Measurements from ENCODE around the gene CTNNA2.

The CTNNA2 gene

DNA sequence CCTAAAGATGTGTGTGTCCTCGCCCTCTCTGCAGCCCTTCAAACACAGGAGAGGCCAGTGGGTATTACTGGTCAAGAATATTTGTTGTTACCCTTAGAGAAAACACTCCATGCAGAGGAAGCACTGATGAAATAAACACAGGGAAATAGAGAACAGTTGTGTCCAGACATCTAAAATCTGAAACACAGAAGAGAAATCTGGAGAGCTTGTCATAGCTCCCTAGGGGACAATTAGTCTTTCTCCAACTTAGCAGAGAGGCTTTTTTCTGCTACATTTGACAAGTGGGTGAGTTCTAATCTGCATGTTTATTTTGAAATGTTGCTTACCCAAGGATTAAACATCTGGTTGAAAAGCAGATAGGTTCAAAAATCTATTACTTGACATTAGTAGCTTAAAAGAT, 190.1 kb downstream of the CTNNA2 start:
- Histone ChIP-seq H2BK120ac (ENCODE audit: low read depth, low read length) (no peak overlapping the region), H3K23ac (ENCODE audit: low read depth, low read length, poor library complexity) (no peak overlapping the region), H3K9ac (ENCODE audit: low read depth, low read length, poor library complexity) (no peak overlapping the region), H2AK5ac (ENCODE audit: low read depth, low read length) (no peak overlapping the region), H3K9me3 (replicated peaks in 1 of 2; ENCODE audit: control insufficient read depth in 2 of 2, insufficient read depth in 1 of 2, low read depth in 1 of 2, low read length in 2 of 2) (no peaks in the 10 kb centered on the region), H3K4me3 (ENCODE audit: low read length in 2 of 2) (no peak overlapping the region), H3K4me2 (ENCODE audit: insufficient read depth, low read length, poor library complexity, severe bottlenecking) (no peak overlapping the region), H3K27ac (replicated peaks; ENCODE audit: low read length) (no peak overlapping the region), H3K18ac (ENCODE audit: low read length) (no peak overlapping the region), H4K8ac (ENCODE audit: low read depth, low read length) (no peak overlapping the region), H2BK15ac (ENCODE audit: low read length) (no peak overlapping the region), H3K14ac (ENCODE audit: low read length) (no peak overlapping the region), H3K36me3 (replicated peaks in 1 of 2; ENCODE audit: control insufficient read depth in 2 of 2, insufficient read depth in 2 of 2, low read length in 2 of 2) (no peaks in the 10 kb centered on the region), H2BK12ac (ENCODE audit: low read length) (no peak overlapping the region), H2BK5ac (ENCODE audit: low read length) (no peak overlapping the region), H3K79me1 (ENCODE audit: low read depth, low read length) (no peaks in the 10 kb centered on the region), H3K4ac (ENCODE audit: low read length) (no peak overlapping the region), H3K27me3 (ENCODE audit: control insufficient read depth in 3 of 3, insufficient read depth in 3 of 3, low read depth in 1 of 3, low read length in 3 of 3) (no peaks in the 10 kb centered on the region), H3K4me1 (ENCODE audit: control insufficient read depth in 2 of 2, insufficient read depth in 1 of 2, low read depth in 1 of 2, low read length in 2 of 2) (no peaks in the 10 kb centered on the region), H2AFZ (ENCODE audit: low read length) (no peak overlapping the region), H4K91ac (ENCODE audit: low read depth, low read length, poor library complexity) (no peak overlapping the region)
- no peak for DNase-seq (ENCODE audit: low spot score)
- WGBS, 2 donors (ENCODE audit: extremely low coverage in 2 of 2, insufficient read length in 2 of 2, insufficient replicate concordance in 1 of 2) = no CpG with 5 or more reads among the region's 1 CpG

DNA sequence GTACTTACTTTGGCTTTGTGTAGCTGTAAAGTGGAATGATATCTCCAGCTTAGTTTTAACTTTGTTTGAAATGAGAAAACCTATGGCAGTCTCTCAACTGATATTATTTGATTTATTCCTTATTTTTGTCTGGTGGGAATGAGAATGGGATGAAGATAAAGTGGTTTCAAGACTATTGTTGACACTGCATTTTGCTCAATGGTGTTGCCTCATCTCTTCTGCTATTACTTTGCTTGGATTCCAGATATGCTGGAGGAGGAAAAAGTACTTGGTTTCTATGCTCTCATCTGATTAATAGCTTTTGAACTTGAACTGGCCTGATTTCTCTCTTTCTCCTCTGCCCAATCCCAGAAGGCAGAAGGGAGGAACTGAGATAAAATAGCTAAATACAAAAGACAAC, 198.2 kb downstream of the CTNNA2 start:
- Histone ChIP-seq H3K36me3 (replicated peaks in 1 of 2; ENCODE audit: control insufficient read depth in 2 of 2, insufficient read depth in 2 of 2, low read length in 2 of 2) (no peaks in the 10 kb centered on the region), H3K4ac (ENCODE audit: low read length) (no peak overlapping the region), H2AK5ac (ENCODE audit: low read depth, low read length) (no peak overlapping the region)

DNA sequence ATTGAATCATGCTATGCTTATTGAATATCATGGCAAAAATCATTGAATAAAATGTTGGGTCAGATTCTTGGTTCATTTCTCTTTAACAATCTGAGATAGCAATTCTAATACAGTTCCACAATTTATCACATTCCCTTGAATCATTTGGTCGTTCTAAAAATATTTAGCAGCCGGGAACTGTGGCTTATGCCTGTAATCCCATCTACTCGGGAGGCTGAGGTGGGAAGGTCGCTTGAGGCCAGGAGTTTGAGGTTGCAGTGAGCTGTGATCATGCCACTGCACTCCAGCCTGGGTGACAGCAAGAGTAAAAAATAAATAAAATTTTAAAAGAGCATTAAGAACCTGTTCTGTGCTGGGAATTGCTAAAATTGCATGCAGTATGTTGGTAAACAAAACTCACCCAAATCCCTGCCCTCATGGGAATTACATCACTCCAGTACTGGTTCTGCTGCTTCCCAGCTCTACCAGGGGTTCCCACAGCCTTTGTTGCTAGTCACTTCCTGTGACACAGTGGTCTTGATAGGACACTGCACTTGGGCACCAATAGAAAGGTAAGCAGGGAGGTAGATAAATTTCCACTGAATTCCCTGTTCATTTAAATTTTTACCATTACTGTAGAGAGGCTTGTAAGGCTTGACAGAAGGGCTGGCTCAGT, 200.4 kb downstream of the CTNNA2 start:
- no peak overlapping the region for H2BK5ac ChIP-seq (ENCODE audit: low read length)
- H3K79me1 ChIP-seq (ENCODE audit: low read depth, low read length) = no peaks in the 10 kb centered on the region
- H3K14ac ChIP-seq (ENCODE audit: low read length) = no peak overlapping the region
- no peaks in the 10 kb centered on the region for H3K36me3 ChIP-seq (replicated peaks in 1 of 2; ENCODE audit: control insufficient read depth in 2 of 2, insufficient read depth in 2 of 2, low read length in 2 of 2)
- H3K9ac ChIP-seq (ENCODE audit: low read depth, low read length, poor library complexity) = no peak overlapping the region
- no peak overlapping the region for H2AK5ac ChIP-seq (ENCODE audit: low read depth, low read length)
- H3K4ac ChIP-seq (ENCODE audit: low read length) = no peak overlapping the region
- peaks cover 0 to 8% of the 10 kb centered on the region in 2 donors for H3K4me1 ChIP-seq (ENCODE audit: control insufficient read depth in 2 of 2, insufficient read depth in 1 of 2, low read depth in 1 of 2, low read length in 2 of 2)
- no peak overlapping the region for H3K23ac ChIP-seq (ENCODE audit: low read depth, low read length, poor library complexity)
- no peaks in the 10 kb centered on the region for H3K27me3 ChIP-seq (ENCODE audit: control insufficient read depth in 3 of 3, insufficient read depth in 3 of 3, low read depth in 1 of 3, low read length in 3 of 3)
- no peak overlapping the region for H4K91ac ChIP-seq (ENCODE audit: low read depth, low read length, poor library complexity)
- H3K27ac ChIP-seq (replicated peaks; ENCODE audit: low read length) = no peak overlapping the region
- no peak overlapping the region for H2AFZ ChIP-seq (ENCODE audit: low read length)
- WGBS, 2 donors (ENCODE audit: extremely low coverage in 2 of 2, insufficient read length in 2 of 2, insufficient replicate concordance in 1 of 2) = no CpG with 5 or more reads among the region's 4 CpGs
- no peak overlapping the region for H4K8ac ChIP-seq (ENCODE audit: low read depth, low read length)
- no peak overlapping the region for H3K18ac ChIP-seq (ENCODE audit: low read length)
- no peak overlapping the region for H2BK120ac ChIP-seq (ENCODE audit: low read depth, low read length)
- no peak overlapping the region for H2BK15ac ChIP-seq (ENCODE audit: low read length)
- no peaks in the 10 kb centered on the region for H3K9me3 ChIP-seq (replicated peaks in 1 of 2; ENCODE audit: control insufficient read depth in 2 of 2, insufficient read depth in 1 of 2, low read depth in 1 of 2, low read length in 2 of 2)
- H2BK12ac ChIP-seq (ENCODE audit: low read length) = no peak overlapping the region
- DNase-seq (ENCODE audit: low spot score) = no peak
- H3K4me2 ChIP-seq (ENCODE audit: insufficient read depth, low read length, poor library complexity, severe bottlenecking) = no peak overlapping the region
- no peak overlapping the region for H3K4me3 ChIP-seq (ENCODE audit: low read length in 2 of 2)

More for the DNA sequence above, 198.2 kb downstream of the CTNNA2 start:
- H3K4me1 ChIP-seq (ENCODE audit: control insufficient read depth in 2 of 2, insufficient read depth in 1 of 2, low read depth in 1 of 2, low read length in 2 of 2) = no peaks in the 10 kb centered on the region
- H3K79me1 ChIP-seq (ENCODE audit: low read depth, low read length) = no peaks in the 10 kb centered on the region
- H3K4me3 ChIP-seq (ENCODE audit: low read length in 2 of 2) = no peak overlapping the region
- H3K18ac ChIP-seq (ENCODE audit: low read length) = no peak overlapping the region
- H2BK12ac ChIP-seq (ENCODE audit: low read length) = no peak overlapping the region
- H3K9me3 ChIP-seq (replicated peaks in 1 of 2; ENCODE audit: control insufficient read depth in 2 of 2, insufficient read depth in 1 of 2, low read depth in 1 of 2, low read length in 2 of 2) = no peaks in the 10 kb centered on the region
- H2BK5ac ChIP-seq (ENCODE audit: low read length) = no peak overlapping the region
- H3K9ac ChIP-seq (ENCODE audit: low read depth, low read length, poor library complexity) = no peak overlapping the region
- H2AFZ ChIP-seq (ENCODE audit: low read length) = no peak overlapping the region
- H3K27ac ChIP-seq (replicated peaks; ENCODE audit: low read length) = no peak overlapping the region
- H3K4me2 ChIP-seq (ENCODE audit: insufficient read depth, low read length, poor library complexity, severe bottlenecking) = no peak overlapping the region
- H3K14ac ChIP-seq (ENCODE audit: low read length) = no peak overlapping the region
- no peak overlapping the region for H4K91ac ChIP-seq (ENCODE audit: low read depth, low read length, poor library complexity)
- H3K27me3 ChIP-seq (ENCODE audit: control insufficient read depth in 3 of 3, insufficient read depth in 3 of 3, low read depth in 1 of 3, low read length in 3 of 3) = no peaks in the 10 kb centered on the region
- H2BK15ac ChIP-seq (ENCODE audit: low read length) = no peak overlapping the region
- no peak overlapping the region for H3K23ac ChIP-seq (ENCODE audit: low read depth, low read length, poor library complexity)
- H4K8ac ChIP-seq (ENCODE audit: low read depth, low read length) = no peak overlapping the region
- no peak overlapping the region for H2BK120ac ChIP-seq (ENCODE audit: low read depth, low read length)
- no peak for DNase-seq (ENCODE audit: low spot score)

DNA sequence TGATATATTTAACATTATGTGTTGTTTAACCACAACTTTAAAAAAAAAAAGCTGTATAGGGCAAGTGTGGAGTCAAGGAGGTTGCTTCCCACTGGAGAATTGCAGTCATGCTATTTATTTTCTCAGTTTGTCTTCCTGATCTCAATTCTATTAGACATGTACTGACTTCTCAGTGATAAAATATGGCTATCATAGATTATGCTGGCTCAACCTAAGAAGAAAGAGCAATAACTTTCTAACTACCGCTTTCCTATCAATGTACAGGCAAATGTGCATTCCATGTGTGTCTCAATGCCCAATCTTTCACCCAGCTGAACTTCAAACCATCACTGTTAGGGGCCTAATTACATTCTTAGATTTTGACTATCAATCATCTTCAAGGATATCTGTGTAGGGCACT, 201.4 kb downstream of the CTNNA2 start:
- no peak overlapping the region for H3K27ac ChIP-seq (replicated peaks; ENCODE audit: low read length)
- no peak overlapping the region for H2AK5ac ChIP-seq (ENCODE audit: low read depth, low read length)
- H3K9me3 ChIP-seq (replicated peaks in 1 of 2; ENCODE audit: control insufficient read depth in 2 of 2, insufficient read depth in 1 of 2, low read depth in 1 of 2, low read length in 2 of 2) = no peaks in the 10 kb centered on the region
- no peak overlapping the region for H2BK12ac ChIP-seq (ENCODE audit: low read length)
- no peak for DNase-seq (ENCODE audit: low spot score)
- no peak overlapping the region for H2BK15ac ChIP-seq (ENCODE audit: low read length)
- H3K4me2 ChIP-seq (ENCODE audit: insufficient read depth, low read length, poor library complexity, severe bottlenecking) = no peak overlapping the region
- H2AFZ ChIP-seq (ENCODE audit: low read length) = no peak overlapping the region
- no peak overlapping the region for H3K18ac ChIP-seq (ENCODE audit: low read length)
- no peak overlapping the region for H3K14ac ChIP-seq (ENCODE audit: low read length)
- H3K36me3 ChIP-seq (replicated peaks in 1 of 2; ENCODE audit: control insufficient read depth in 2 of 2, insufficient read depth in 2 of 2, low read length in 2 of 2) = no peaks in the 10 kb centered on the region
- H3K4me1 ChIP-seq (ENCODE audit: control insufficient read depth in 2 of 2, insufficient read depth in 1 of 2, low read depth in 1 of 2, low read length in 2 of 2) = peaks cover 0 to 8% of the 10 kb centered on the region in 2 donors
- H3K4me3 ChIP-seq (ENCODE audit: low read length in 2 of 2) = no peak overlapping the region
- H4K8ac ChIP-seq (ENCODE audit: low read depth, low read length) = no peak overlapping the region
- H3K4ac ChIP-seq (ENCODE audit: low read length) = no peak overlapping the region
- H3K23ac ChIP-seq (ENCODE audit: low read depth, low read length, poor library complexity) = no peak overlapping the region
- H2BK120ac ChIP-seq (ENCODE audit: low read depth, low read length) = no peak overlapping the region
- no peak overlapping the region for H4K91ac ChIP-seq (ENCODE audit: low read depth, low read length, poor library complexity)
- no peaks in the 10 kb centered on the region for H3K79me1 ChIP-seq (ENCODE audit: low read depth, low read length)
- H2BK5ac ChIP-seq (ENCODE audit: low read length) = no peak overlapping the region
- WGBS, 2 donors (ENCODE audit: extremely low coverage in 2 of 2, insufficient read length in 2 of 2, insufficient replicate concordance in 1 of 2) = no CpG with 5 or more reads among the region's 1 CpG
- no peaks in the 10 kb centered on the region for H3K27me3 ChIP-seq (ENCODE audit: control insufficient read depth in 3 of 3, insufficient read depth in 3 of 3, low read depth in 1 of 3, low read length in 3 of 3)
- H3K9ac ChIP-seq (ENCODE audit: low read depth, low read length, poor library complexity) = no peak overlapping the region
